Measurements from ENCODE around the gene CPVL.

CPVL gene

DNA sequence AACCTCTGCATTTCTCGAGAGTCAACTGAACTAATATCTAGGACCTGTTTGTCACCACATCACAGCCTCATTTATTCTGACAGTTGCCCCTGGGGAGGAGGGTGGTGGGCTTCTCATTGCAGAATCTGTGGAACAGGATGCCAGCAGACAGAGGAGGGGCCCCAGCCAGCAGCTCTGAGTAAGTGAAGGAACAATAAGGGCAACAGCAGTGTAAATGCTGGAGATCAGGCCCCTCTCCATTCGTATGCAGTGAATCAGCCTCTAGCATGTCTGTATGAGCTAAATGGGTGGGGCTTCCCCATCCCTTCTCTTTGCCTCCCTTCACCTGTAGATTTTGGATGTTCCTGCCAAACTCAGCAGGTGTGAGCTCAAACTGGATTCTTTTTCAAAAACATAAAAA, 7.7 kb upstream of the CPVL start:
- DNase-seq: no peak

DNA sequence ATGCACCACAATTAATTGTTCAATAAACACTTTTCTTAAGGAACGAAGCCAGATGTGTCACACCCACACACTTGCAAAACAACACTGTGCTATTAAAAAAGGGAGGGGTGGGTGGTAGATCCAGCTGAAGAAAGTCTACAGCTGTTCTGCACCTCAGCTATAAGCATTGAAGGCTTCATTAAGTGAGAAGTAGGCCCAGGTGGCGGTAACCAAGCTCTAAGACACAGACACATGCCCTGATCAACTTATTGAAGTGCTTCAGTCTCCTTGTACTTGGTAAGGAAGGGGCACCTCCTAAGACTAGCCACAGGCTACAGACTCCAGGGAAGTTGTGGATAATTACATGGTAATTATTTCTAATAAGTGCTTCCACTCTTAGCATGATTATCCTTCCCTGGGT, 4.5 kb upstream of the CPVL start:
- no peak for DNase-seq

DNA sequence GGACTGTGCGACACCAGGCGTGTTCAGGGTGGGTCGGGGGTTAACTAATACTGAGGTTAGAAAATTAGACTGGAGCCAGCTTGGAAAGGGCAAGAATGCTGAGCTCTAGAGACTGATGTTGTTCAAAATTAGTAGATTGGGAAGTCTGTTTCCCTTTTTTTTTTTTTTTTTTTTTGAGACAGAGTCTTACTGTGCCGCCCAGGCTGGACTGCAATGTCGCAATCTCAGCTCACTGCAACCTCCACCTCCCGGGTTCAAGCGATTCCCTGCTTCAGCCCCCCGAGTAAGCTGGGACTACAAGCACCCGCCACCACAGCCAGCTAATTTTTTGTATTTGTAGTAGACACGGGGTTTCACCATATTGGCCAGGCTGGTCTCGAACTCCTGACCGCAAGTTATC, 2.7 kb upstream of the CPVL start:
- DNase-seq: no peak

DNA sequence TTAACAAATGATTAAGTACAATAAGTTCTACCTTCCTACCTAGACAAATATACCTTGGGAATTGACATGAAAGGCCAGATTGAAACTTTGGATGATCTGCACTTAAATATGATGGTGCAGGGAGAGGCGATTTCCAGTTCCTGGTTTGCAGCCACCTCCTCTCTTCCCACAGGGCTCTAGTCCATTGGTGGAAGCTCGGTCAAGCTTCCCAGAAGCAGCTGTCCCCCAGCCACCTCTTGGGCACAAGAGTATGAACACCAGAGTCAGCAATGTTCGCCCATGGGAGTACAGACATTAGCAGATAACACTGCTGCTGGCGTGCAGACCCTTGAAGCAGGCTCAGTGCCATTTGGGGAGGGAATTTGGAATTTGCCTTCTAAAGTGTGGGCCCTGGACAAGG, 1.5 kb upstream of the CPVL start:
- DNase-seq: no peak

DNA sequence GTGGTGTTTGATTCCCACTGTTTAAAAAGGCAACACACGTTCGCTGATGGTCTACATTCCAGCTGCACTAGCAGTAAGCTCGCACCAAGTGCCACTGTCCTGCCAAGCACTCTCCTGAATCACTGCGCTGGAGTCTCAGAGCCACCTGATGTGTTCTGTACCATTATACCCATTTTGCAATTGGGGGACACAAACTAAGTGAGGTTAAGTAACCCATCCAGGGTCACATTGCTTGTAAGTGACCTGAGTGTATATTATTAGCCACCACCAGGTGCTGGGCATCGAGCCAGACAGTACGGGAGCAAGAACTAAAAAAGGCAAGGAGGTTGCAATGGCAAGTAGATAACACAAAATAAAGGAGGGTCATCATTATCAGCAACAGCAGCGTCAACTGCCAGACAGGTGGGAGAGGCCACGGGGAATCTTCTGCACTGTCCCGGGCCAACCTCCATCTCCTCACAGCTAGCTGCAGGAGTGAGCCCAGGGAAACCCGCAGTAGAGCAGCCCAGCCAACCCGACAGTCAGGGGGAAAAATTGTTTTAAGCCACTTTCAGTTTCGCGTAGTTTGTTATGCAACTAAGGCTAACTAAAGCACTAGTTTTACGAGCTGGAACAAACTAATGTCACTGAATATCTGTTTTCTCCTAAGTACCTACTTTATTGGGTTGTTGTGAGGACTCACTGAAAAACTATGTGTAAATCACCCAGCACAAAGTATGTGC, 712 bp upstream of the CPVL start:
- no peak for DNase-seq

DNA sequence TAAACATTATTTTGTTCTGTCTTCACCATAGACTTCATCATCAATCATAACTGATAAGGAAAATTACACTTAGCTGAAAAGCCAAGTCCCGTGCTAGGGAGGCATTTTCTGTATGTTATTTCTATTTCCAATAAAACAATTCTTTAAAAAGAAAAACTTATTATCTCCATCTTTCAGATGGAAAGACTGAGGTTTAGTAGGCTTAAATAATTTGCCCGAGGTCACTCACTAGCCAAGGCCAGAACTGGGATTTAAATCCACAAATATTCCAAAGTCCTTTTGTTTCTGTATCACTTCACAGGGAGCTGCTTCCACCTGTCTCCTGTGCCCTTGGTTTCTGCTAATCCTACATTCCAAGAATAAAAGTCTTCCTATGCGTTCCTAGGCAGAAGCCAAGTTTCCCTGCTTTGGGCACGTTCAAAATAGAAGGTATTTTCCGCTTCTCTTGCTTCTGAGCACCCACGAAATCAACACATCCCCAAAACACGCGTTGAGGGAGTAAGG, 732 bp downstream of the CPVL start:
- DNase-seq: no peak

DNA sequence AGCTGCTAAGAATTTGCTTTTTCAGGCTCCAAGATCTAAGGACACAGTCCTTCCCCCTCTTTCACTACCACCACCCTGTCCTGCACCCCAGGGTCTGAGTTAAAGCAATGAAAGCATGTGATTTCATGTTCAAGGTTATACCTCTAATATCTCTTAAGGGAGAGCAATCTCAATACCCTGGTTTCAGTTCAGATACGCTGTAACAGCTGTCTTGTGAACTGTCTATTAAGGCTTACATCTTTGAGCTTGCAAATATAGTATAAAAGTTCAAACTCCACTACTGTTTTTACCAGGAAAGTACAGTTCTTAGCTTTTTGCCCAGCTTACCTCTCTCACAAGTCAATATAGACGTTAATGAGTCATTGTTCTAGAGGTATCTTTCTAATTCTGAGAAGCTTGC, 2.6 kb downstream of the CPVL start:
- no peak for DNase-seq

DNA sequence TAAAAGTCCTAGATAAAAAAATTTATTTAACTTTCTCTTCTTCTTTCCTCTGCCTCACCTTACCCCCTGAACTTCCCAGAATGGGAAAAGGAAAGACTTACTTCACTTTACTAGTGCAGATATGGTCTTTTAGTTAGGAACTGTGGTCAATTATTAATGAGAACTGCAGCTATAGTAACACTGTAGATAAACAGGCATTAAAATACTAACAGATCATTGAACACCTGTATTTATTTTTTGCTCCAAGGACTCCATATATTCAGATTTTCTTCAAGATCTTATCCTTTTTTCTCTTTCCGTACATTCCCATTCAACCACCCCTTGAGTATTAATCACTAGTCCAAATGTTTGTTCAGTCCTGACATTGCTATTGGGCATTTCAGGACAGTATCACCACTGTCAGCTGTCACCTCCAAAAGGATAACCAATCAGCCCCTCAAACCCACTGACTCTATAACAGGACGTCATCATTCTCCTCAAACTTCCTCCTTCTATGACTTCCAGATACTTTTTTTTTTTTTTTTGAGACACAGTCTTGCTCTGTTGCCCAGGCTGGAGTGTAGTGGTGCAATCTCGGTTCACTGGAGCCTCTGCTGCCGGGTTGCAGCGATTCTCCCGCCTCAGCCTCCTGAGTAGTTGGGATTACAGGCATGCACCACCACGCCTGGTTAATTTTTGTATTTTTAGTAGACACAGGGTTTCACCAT, 4.2 kb downstream of the CPVL start:
- DNase-seq: no peak

DNA sequence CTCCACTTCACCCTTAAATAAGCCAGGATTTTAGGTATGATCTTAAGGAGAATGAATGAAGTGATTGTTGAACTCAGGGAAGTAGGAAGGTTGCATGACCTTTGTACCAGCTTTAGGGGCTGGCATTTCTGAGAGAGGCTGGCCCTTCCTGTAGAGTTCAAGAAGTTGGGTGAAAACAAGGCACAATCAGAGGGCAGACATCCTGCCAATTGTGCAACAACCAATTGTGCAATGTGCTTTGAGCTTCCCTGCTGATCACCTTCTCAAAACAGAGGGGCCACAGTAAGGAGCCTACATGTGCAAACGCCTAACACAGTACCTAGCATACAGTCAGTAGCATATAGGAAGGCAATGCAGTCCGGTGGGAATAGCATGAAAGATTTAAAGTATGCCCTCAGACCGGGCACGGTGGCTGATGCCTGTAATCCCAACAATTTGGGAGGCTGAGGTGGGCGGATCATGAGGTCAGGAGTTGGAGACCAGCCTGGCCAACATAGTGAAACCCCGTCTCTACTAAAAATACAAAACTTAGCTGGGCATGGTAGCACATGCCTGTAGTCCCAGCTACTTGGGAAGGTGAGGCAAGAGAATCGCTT, 5.4 kb downstream of the CPVL start:
- no peak for DNase-seq

DNA sequence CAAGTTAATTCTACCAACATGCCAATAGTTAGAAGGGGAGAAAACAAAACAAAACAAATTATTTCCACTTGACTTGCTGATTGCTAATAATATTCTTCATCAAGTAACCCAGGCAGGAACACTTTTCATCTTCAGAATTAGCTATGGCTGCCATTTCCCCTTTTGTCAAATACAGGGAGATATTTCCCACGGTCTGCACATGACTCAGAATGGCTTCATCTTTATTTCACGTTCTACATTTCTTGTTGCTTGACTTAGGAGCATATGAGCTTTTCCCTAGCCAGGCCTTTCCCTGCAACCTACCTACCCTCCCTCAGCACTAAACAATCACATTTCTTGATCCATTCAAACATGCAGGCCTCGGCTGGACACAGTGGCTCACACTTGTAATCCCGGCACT, 6.5 kb downstream of the CPVL start:
- no peak for DNase-seq

DNA sequence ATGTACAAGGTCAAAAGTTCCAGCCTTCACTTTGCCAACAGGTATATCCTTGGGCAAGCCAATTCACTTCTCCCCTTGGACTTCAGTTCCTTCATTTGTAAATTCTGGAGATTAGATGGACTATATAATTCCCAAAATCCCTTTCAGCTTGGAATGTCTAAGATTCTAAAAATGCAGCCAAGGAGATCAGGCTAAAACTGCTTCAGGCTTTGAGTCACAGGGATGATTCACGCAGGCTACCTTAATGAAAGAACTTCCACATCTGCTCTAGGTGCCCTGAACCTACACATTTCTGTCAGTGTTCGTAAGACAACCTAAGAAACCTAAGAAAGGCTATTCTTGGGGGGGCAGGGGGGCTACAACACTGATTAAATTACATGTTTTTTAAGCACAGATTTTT, 7.1 kb downstream of the CPVL start:
- DNase-seq: no peak

DNA sequence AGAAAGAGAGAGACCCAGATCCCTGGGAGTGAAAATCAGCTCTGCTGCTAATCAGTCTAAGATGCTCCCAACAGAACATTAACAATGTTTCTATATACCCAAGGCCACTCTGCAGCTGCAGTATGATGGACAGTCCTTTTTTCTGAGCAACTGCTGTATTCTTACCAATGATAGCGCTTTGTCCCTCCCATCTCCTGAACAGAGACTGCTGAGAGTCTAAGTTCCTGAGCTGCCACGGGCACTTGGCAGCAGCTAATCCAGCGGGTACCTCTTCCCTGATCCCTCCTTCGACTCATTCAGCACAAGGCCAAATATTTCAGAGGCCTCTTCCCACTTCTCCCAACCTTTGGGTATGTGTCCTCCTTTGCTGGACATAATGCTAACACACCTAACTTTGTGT, 7.7 kb downstream of the CPVL start:
- DNase-seq: no peak

DNA sequence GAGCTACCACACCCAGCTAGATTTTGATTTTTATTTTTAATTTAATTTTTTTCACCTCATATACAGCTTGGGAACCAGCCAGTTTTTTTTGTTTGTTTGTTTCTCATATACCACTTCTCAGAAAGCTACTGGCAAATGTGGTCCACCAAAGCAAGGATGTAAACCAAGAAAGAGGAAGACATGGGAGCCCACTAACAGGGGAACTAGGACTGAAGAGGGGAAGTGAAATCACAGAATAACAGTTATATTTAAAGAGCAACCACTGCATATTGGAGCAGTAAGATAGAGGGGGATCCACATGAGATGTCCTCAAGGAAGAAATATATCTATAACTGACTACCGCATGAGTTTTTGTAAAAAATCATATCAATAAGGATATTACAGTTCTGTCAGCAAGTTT, 10.5 kb downstream of the CPVL start:
- no peak for DNase-seq

DNA sequence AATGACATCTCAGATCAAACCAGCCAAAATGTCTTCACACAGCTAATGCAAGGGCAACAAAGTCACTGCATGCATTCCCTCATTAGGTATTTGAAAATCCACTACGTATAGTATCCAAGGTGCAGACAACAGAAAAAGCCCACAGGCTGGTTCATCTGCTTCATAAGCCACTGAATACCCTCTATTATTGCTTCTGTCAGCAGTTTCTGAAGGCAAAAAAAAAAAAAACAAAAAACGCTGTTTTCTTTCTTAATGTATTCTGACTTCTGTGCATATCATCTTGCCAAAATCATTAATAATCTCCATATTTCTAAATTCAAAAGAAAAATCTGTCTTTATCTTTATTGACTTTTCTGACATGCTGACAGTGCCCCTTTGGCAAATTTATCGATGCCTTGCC, 13.4 kb downstream of the CPVL start:
- DNase-seq: no peak

DNA sequence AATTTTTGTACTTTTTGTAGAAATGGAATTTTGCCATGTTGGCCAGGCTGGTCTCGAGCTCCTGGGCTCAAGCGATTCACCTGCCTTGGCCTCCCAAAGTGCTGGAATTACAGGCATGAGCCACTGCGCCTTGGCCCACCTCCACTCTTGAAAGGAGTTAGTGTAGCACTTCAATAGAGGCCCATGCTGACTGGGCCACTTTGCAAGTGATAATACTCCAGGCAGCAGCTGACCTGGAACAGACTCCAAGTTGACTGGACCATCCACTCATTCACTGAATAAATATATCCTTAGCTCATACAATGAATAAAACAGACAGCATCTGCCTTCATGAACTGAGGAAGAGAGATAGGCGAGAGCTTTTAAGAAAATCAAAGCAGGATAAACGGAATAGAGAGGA, 14.7 kb downstream of the CPVL start:
- no peak for DNase-seq

DNA sequence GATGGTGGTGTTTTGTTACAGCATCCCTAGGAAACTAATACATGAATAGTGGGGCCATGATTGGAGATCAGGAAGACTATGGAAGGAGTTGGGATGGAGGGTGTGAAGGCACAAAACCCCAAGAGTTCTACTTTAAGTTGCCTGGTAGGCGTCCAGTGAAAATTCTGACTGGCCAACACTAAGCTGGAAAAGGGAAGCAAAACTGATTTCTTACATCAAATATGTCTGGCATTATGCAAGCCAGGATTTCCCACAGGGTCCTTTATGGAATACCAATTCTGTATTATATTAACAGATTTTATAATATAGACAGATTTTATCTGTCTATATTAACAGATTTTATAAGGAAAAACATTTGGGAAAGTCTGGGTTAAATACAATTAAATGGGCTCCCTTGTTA, 16.2 kb downstream of the CPVL start:
- DNase-seq: no peak

DNA sequence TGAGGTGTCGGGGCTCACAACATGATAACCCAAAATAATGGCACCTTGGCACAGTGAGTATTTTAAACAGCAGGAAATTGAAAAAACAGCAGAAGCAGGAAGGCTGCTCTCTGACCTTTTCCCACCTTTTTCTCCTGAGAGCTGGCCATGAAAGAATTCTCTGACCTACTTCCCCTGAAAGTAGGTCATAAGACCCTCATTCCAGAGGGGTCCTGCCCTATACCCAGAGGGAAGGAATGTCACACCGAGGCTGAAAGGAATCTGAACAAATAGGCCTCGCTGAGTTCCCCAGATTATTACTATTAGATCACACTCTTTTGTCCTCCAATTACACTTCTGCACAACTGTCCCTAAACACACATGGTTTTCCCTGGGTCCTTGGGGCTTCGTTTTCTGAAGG, 18.8 kb downstream of the CPVL start:
- DNase-seq: no peak

DNA sequence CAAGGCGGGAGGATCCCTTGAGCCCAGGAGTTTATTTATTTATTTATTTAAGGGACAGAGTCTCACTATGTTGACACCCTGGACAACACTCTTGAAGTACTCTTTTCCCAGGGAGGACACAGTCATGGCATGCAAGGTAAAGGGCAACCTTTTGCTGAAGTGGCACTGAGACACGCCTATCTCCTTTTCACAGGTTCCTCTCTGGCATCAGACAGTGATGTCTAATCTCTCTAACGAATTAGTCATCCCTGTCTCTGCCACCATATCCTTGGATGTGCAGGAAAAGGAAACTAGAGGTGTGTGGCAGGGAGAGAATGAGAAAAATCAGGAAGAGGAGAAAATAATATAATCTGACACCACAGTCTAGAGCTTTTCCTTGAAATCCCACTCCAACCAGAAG, 19.5 kb downstream of the CPVL start:
- DNase-seq: no peak

DNA sequence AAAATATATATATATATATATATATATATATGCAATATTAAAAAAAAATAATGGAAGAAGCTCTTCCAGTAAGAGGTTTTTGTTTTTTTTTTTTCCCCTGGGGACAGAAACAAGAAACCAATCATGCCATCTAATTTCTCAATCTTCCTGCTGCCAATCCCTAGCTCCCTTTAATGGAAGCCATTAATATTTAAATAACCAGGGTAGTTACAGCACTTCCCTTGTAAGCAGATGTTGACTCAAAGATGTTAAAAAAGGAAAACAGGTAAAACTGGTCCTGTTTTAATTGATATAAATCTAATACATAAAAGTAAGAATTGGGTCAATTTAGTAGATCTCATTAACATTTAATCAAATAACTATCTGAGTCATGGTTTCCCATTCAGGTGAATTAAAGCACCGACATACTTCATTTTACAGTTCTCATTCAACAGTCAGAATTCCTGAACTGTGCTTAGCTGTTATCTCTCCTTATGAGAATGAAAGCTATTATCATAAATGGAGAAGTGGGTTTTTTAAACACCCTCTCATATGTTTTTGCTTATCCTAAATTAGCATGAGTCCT, 22.6 kb downstream of the CPVL start:
- no peak for DNase-seq

DNA sequence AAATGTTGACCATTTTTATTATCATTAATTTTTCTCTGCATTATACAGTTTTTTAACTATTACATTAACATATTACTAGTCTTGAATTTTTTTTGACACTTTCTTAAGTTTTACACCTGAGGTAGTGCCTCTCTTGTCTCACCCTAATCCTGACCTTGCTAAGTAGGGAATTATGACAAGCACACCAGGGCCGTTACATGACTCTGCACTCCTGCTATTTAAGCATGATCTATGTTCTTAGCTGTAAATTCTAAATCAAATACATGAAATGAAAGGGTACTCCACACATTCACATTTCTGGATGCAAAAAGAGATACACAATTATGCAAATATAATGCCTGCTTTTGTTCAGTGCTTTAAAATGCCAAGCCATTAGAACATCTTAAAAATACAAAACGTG, 23.6 kb downstream of the CPVL start:
- DNase-seq: no peak

DNA sequence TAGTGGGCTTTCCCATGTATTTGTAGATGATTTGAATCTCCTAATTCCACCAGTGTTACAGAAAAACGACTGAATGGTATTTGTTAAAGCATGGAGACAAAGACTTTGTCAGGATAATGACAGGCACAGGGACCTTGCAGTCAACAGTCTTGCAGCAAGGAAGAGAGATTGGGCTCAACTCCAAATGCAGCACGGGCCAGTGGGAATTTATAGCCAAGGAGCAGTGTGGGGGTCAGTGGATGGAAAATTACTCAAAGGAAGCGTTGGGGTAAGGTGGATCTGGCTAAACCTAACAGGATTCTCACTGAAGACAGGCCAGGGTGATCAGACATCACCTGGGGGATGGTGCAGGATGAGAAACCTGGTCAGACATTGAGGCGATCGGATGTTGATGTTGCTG, 24.3 kb downstream of the CPVL start:
- no peak for DNase-seq

DNA sequence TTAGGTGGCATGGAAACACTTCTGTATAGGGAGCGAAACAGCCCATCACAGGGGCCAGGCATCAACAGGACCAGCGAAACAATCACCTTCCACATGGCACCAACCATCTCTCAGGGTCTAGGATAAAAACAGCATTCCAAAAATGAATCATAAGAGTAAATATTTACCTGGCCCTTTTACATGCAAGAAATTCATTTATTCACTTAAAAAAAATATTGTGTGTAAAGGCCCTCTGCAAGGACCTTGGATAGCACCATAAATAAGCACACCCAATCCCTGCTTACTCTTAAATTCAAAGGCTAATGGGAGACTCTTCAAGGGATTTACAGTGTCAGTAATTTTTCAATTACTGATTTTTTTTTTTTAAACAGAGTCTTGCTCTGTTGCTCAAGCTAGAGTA, 25.4 kb downstream of the CPVL start:
- no peak for DNase-seq

DNA sequence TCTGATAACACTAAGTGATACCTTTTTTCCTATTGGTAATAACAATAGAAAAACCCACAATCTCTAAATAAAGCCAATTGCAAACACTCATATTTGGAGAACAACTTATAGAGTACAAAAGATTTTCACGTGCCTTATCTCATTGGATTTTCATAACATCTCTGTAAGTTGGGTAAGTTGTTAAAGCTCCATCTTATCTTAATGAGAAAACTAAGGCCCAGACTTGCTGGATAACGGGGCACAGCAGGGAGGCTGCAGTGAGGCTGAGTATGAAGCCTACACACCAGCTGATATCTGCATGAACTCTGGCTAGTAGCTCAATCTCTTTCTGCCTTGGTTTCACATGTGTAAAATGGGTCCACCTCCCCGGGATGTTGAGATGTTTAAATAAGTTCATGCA, 26.8 kb downstream of the CPVL start:
- DNase-seq: no peak

Data from activated T-cell treated with anti-CD3 and anti-CD28 coated beads, Interleukin-2, amount 50 U/mL, for 1 hour (primary cell).